Natural killer cell (primary cell): ENCODE data around the gene NAALADL2. TPM values are rescaled to one million over a fixed set of nuclear protein-coding genes. Genes with fewer than 3 reads are reported as not detected.

ENCODE experiments used
- ATAC-seq, 3 donors: fragments of 150-1000 bp in 2 of 3; fragments of 200-7000 bp in 1 of 3; cut with Tn5 transposase; 1 replicate in 1 of 3; 2 replicates in 2 of 3; pipeline ENCODE4 v1.10.0; 2021; ENCODE audit warnings: mild to moderate bottlenecking in 2 of 3, moderate library complexity in 2 of 3
- DNase-seq, 2 donors: peaks; one replicate each; pipeline versions ENCODE4 v3.0.0 to v3.0.0-alpha.2; 2013 to 2021; ENCODE audit warnings: mixed read lengths in 1 of 2
- H3K27ac ChIP-seq: one replicate; pipeline ENCODE4 v1.5.1; 2013; ENCODE audit warnings: mild to moderate bottlenecking, low read length
- H3K27me3 ChIP-seq: one replicate; pipeline ENCODE4 v1.6.1; 2013; ENCODE audit warnings: low read length; ENCODE audit not compliant: control insufficient read depth, insufficient read depth
- H3K36me3 ChIP-seq: one replicate; pipeline ENCODE4 v1.6.1; 2013; ENCODE audit warnings: low read length; ENCODE audit not compliant: control insufficient read depth, insufficient read depth
- H3K4me1 ChIP-seq: one replicate; pipeline ENCODE4 v1.6.1; 2013; ENCODE audit warnings: low read length; ENCODE audit not compliant: control insufficient read depth, insufficient read depth
- H3K4me3 ChIP-seq: one replicate; pipeline ENCODE4 v1.5.1; 2013; ENCODE audit warnings: low read length
- H3K9me3 ChIP-seq: one replicate; pipeline ENCODE4 v1.6.1; 2013; ENCODE audit warnings: low read length; ENCODE audit not compliant: control insufficient read depth, insufficient read depth
- H3K27ac Mint-ChIP-seq, 2 donors: one replicate each; pipeline ENCODE4 v1.8.0; 2022; ENCODE audit warnings: mild to moderate bottlenecking in 2 of 2, mixed read lengths in 2 of 2, moderate library complexity in 1 of 2
- H3K27me3 Mint-ChIP-seq, 2 donors: one replicate each; pipeline ENCODE4 v1.8.0; 2022; ENCODE audit warnings: low read depth in 2 of 2, mixed read lengths in 2 of 2
- H3K36me3 Mint-ChIP-seq: one replicate; pipeline ENCODE4 v1.8.0; 2022; ENCODE audit warnings: mixed read lengths
- H3K4me1 Mint-ChIP-seq, 2 donors: one replicate each; pipeline ENCODE4 v1.8.0; 2022; ENCODE audit warnings: mixed read lengths in 2 of 2
- H3K4me3 Mint-ChIP-seq: one replicate; pipeline ENCODE4 v1.8.0; 2022; ENCODE audit warnings: mild to moderate bottlenecking, moderate library complexity, mixed read lengths
- H3K9me3 Mint-ChIP-seq, 2 donors: one replicate each; pipeline ENCODE4 v1.8.0; 2022; ENCODE audit warnings: mixed read lengths in 2 of 2
- CTCF ChIP-seq: fragments of 200-600 bp; IDR thresholded peaks from one replicate; pipeline ENCODE4 v1.8.0; 2022; ENCODE audit warnings: antibody characterized with exemption
- WGBS: methylation state at CpG from one replicate; pipeline ENCODE4 v1.1.7; 2013; ENCODE audit warnings: missing lambda C conversion rate; ENCODE audit not compliant: insufficient coverage; 5-methylcytosine and 5-hydroxymethylcytosine counted together
- intact Hi-C: fragments of 100-400 bp; cut with micrococcal nuclease; formaldehyde crosslinking; loops from one replicate; pipeline ENCODE4 v1.14.2; 2022
- total RNA-seq, 4 donors: library from RNA; stranded (reverse); fragments of 120-200 nt in 1 of 4; gene quantifications; one replicate each; pipeline versions ENCODE4 v1.2.3 to v1.2.4, GENCODE V29; 2013 to 2022

Gene NAALADL2
- total RNA-seq, 3 donors from 2014 or later (not counting 1 experiment from before 2014, with no cell fraction given), result not detected

DNA sequence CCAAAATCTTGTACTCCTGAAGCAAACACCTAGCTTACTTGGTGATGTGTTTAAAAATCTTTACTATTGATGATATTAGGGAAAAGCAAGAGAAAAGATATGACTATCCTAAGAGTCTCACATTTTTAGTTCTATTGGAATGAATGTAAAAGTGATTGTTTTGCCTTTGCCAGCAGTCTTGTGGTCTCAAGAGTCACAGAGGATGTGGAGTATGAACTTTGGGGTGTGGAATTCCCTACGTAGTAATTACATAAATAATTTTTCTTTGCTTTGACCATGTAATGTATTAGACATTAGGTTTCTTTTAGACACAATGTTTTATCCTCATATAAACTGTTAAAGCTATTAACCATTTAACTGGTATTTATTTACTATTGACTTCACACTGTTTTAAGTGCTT lies 387.6 kb downstream of the NAALADL2 start:
- DNase-seq, result no peak
- H3K4me1 Mint-ChIP-seq, result no peaks in the 10 kb centered on the region
- intact Hi-C loops, result no loop called here
- H3K36me3 Mint-ChIP-seq, result no peaks in the 10 kb centered on the region
- Histone ChIP-seq H3K27ac (no peak overlapping the region), H3K4me1 (no peaks in the 10 kb centered on the region), H3K27me3 (no peaks in the 10 kb centered on the region), H3K4me3 (no peak overlapping the region), H3K9me3 (no peaks in the 10 kb centered on the region), H3K36me3 (no peaks in the 10 kb centered on the region)
- no CpG with 5 or more reads among the region's 1 CpG for WGBS
- no peaks in the 10 kb centered on the region for H3K27me3 Mint-ChIP-seq
- no peak overlapping the region for H3K4me3 Mint-ChIP-seq
- H3K9me3 Mint-ChIP-seq, result peaks cover 16 to 17% of the 10 kb centered on the region in 2 donors
- no peak for ATAC-seq
- no peak for TF ChIP-seq CTCF
- no peak overlapping the region for H3K27ac Mint-ChIP-seq

GRCh38 chr3:175247629-175248028 lies 388.5 kb downstream of the NAALADL2 start:
- Mint-ChIP-seq H3K27me3 (no peaks in the 10 kb centered on the region), H3K4me1 (no peaks in the 10 kb centered on the region), H3K4me3 (no peak overlapping the region), H3K9me3 (peaks cover 17 to 19% of the 10 kb centered on the region in 2 donors), H3K27ac (no peak overlapping the region), H3K36me3 (no peaks in the 10 kb centered on the region)
- intact Hi-C loops, result no loop called here
- DNase-seq (no peak), ATAC-seq (no peak)
- Histone ChIP-seq H3K4me3 (no peak overlapping the region), H3K9me3 (no peaks in the 10 kb centered on the region), H3K27me3 (no peaks in the 10 kb centered on the region), H3K27ac (no peak overlapping the region), H3K4me1 (no peaks in the 10 kb centered on the region), H3K36me3 (no peaks in the 10 kb centered on the region)
- TF ChIP-seq CTCF, result no peak
- 83% methylated on average over 1 of the region's 1 CpG for WGBS

- H3K4me1 ChIP-seq, result no peaks in the 10 kb centered on the region
- no peak for DNase-seq
- Mint-ChIP-seq H3K36me3 (no peaks in the 10 kb centered on the region), H3K9me3 (peaks cover 15 to 18% of the 10 kb centered on the region in 2 donors), H3K27ac (no peak overlapping the region), H3K4me3 (no peak overlapping the region), H3K4me1 (no peaks in the 10 kb centered on the region), H3K27me3 (no peaks in the 10 kb centered on the region)
- no peaks in the 10 kb centered on the region for H3K27me3 ChIP-seq
- H3K27ac ChIP-seq, result no peak overlapping the region
- H3K4me3 ChIP-seq, result no peak overlapping the region
- ATAC-seq, result no peak
- intact Hi-C loops, result no loop called here
- no peak for TF ChIP-seq CTCF
- no CpG with 5 or more reads among the region's 2 CpGs for WGBS
- H3K36me3 ChIP-seq, result no peaks in the 10 kb centered on the region
- no peaks in the 10 kb centered on the region for H3K9me3 ChIP-seq
Measured at GRCh38 chr3:175248832-175249231, 389.7 kb downstream of the NAALADL2 start.

DNA sequence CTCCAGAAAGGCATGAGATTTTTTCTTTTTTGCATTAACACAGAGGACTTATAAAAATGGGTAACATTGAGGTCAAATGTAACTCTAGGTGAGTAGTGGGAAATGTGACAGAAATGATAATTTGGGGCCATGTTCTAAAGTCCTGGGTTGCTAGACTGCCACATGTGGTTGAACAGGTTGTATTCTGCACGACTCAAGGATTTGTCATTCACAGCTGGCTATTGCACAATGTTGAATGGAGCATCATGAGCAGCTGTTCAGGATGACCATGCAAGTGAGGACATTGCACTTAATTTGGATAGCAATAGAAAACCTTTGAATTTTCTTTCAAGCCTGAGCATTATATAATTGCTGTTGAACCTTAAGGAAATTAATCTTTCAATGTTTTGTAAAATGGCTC lies 396.6 kb downstream of the NAALADL2 start:
- no peak overlapping the region for H3K27ac Mint-ChIP-seq
- no peak for ATAC-seq
- TF ChIP-seq CTCF, result no peak
- H3K4me3 Mint-ChIP-seq, result no peak overlapping the region
- H3K4me3 ChIP-seq, result no peak overlapping the region
- no peaks in the 10 kb centered on the region for H3K9me3 ChIP-seq
- no peaks in the 10 kb centered on the region for H3K36me3 ChIP-seq
- H3K27me3 ChIP-seq, result no peaks in the 10 kb centered on the region
- H3K4me1 ChIP-seq, result no peaks in the 10 kb centered on the region
- intact Hi-C loops, result no loop called here
- H3K36me3 Mint-ChIP-seq, result no peaks in the 10 kb centered on the region
- no peaks in the 10 kb centered on the region for H3K4me1 Mint-ChIP-seq
- H3K27me3 Mint-ChIP-seq, result no peaks in the 10 kb centered on the region
- H3K9me3 Mint-ChIP-seq, result peaks cover 16 to 20% of the 10 kb centered on the region in 2 donors
- DNase-seq, result no peak
- no peak overlapping the region for H3K27ac ChIP-seq
- 79% methylated on average over 1 of the region's 1 CpG for WGBS
